Endothelial cell of umbilical vein (primary cell): ENCODE measurements around the gene GLIS2. TPM values are rescaled to one million over a fixed set of nuclear protein-coding genes. Genes with fewer than 3 reads are reported as not detected.

Source experiments
- BruUV-seq: library from RNA; stranded (reverse); fragments of 400-500 nt; replicated peaks from 2 replicates; lab custom pipeline; 2021; lab: Mats Ljungman, UMichigan
- CTCF ChIA-PET: fragments of 300-600, 350-600 bp; sonication (Branson Sonifier 250); formaldehyde crosslinking; loops from one replicate; lab custom pipeline; 2021; ENCODE audit warnings: antibody characterized with exemption, inconsistent platforms; lab: Charles Lee
- POLR2A ChIA-PET: fragments of 300-600, 350-600 bp; sonication (Branson Sonifier 250); formaldehyde crosslinking; loops from one replicate; lab custom pipeline; 2021; ENCODE audit warnings: antibody characterized with exemption, inconsistent platforms; lab: Charles Lee
- DNase-seq: peaks from one replicate; pipeline ENCODE4 v3.0.0-alpha.2; 2011; ENCODE audit warnings: low read depth, low spot score
- FAIRE-seq: peaks from 2 replicates; lab custom pipeline; 2011; peaks lifted over from hg19 to GRCh38; lab: Jason Lieb, UNC
- H2AFZ ChIP-seq: 2 replicates; pipeline ENCODE4 v1.6.0; 2012; ENCODE audit warnings: low read depth, low read length, control low read depth, inconsistent platforms
- H3K27ac ChIP-seq: 2 replicates; pipeline ENCODE4 v1.5.1; 2011; ENCODE audit warnings: low read depth, mild to moderate bottlenecking, control low read depth, low read length, moderate library complexity; ENCODE audit not compliant: insufficient read depth
- H3K27me3 ChIP-seq, 2 experiments: 2 replicates each; pipeline versions ENCODE4 v1.6.0 to v1.6.1; 2011; ENCODE audit warnings: low read length in 2 of 2, mixed read lengths in 1 of 2; ENCODE audit not compliant: control insufficient read depth in 2 of 2, insufficient read depth in 2 of 2
- H3K36me3 ChIP-seq, 2 experiments: 2 replicates in 1 of 2; 3 replicates in 1 of 2; pipeline ENCODE4 v1.5.1; 2011; ENCODE audit warnings: low read length in 2 of 2, mild to moderate bottlenecking in 1 of 2, moderate library complexity in 1 of 2; ENCODE audit not compliant: control insufficient read depth in 2 of 2, insufficient read depth in 2 of 2; ENCODE audit errors: extremely low read depth in 1 of 2
- H3K4me1 ChIP-seq: 3 replicates; pipeline ENCODE4 v1.5.1; 2011; ENCODE audit warnings: mild to moderate bottlenecking, low read length; ENCODE audit not compliant: control insufficient read depth, insufficient read depth; ENCODE audit errors: extremely low read depth
- H3K4me2 ChIP-seq: 2 replicates; pipeline ENCODE4 v1.6.1; 2011; ENCODE audit warnings: low read length, control low read depth, mixed read lengths; ENCODE audit not compliant: insufficient read depth
- H3K4me3 ChIP-seq, 3 experiments: fragments of 200-600 bp in 1 of 3; sonication (generic), shearing (Covaris generic) in 1 of 3; replicated peaks in 1 of 3; 2 replicates each; pipeline ENCODE4 v1.5.1; 2011 to 2016; ENCODE audit warnings: control low read depth in 3 of 3, low read length in 3 of 3, mild to moderate bottlenecking in 2 of 3, inconsistent platforms in 1 of 3, low read depth in 1 of 3, moderate library complexity in 1 of 3; ENCODE audit not compliant: insufficient read depth in 1 of 3
- H3K79me2 ChIP-seq: 2 replicates; pipeline ENCODE4 v1.6.0; 2012; ENCODE audit warnings: low read length, inconsistent platforms; ENCODE audit not compliant: control insufficient read depth, insufficient read depth
- H3K9ac ChIP-seq: replicated peaks from 2 replicates; pipeline ENCODE3; 2011; ENCODE audit warnings: low read length, control low read depth; ENCODE audit not compliant: insufficient read depth; ENCODE audit errors: extremely low read depth
- H3K9me1 ChIP-seq: replicated peaks from 3 replicates; pipeline ENCODE4 v1.6.0; 2011; ENCODE audit warnings: mild to moderate bottlenecking, low read length; ENCODE audit not compliant: control insufficient read depth, insufficient read depth; ENCODE audit errors: extremely low read depth
- H3K9me3 ChIP-seq: replicated peaks from 2 replicates; pipeline ENCODE4 v1.5.1; 2012; ENCODE audit warnings: low read length, inconsistent platforms; ENCODE audit not compliant: control insufficient read depth, insufficient read depth
- H4K20me1 ChIP-seq: replicated peaks from 2 replicates; pipeline ENCODE3; 2011; ENCODE audit warnings: mild to moderate bottlenecking, low read length; ENCODE audit not compliant: control insufficient read depth, insufficient read depth; ENCODE audit errors: extremely low read depth
- CTCF ChIP-seq, 2 donors: IDR thresholded peaks; 1 replicate in 1 of 2; 2 replicates in 1 of 2; pipeline ENCODE4 v1.5.1; 2011; ENCODE audit warnings: low read length in 2 of 2, mild to moderate bottlenecking in 2 of 2, moderate library complexity in 2 of 2, control low read depth in 1 of 2, inconsistent platforms in 1 of 2, low read depth in 1 of 2; ENCODE audit not compliant: insufficient read depth in 1 of 2; ENCODE audit errors: extremely low read depth in 1 of 2
- EZH2 ChIP-seq: IDR thresholded peaks from 2 replicates; pipeline ENCODE4 v1.6.1; 2012; ENCODE audit warnings: borderline replicate concordance, low read depth, mild to moderate bottlenecking, moderate library complexity, low read length, inconsistent platforms; ENCODE audit not compliant: severe bottlenecking
- FOS ChIP-seq: IDR thresholded peaks from 2 replicates; pipeline ENCODE4 v1.6.1; 2011; ENCODE audit warnings: mild to moderate bottlenecking, low read length, moderate library complexity, borderline replicate concordance; ENCODE audit not compliant: insufficient read depth
- GATA2 ChIP-seq: IDR thresholded peaks from 2 replicates; pipeline ENCODE4 v1.7.0; 2011; ENCODE audit warnings: low read depth, mild to moderate bottlenecking, moderate library complexity, mixed read lengths, low read length; ENCODE audit not compliant: insufficient read length, insufficient read depth
- JUN ChIP-seq: IDR thresholded peaks from 2 replicates; pipeline ENCODE4 v1.6.1; 2011; ENCODE audit warnings: borderline replicate concordance, low read depth; ENCODE audit not compliant: insufficient read length, insufficient read depth
- MAX ChIP-seq: IDR thresholded peaks from 2 replicates; pipeline ENCODE4 v1.6.1; 2011; ENCODE audit not compliant: insufficient read depth, insufficient read length
- MYC ChIP-seq: IDR thresholded peaks from one replicate; pipeline ENCODE4 v1.6.1; 2011; ENCODE audit warnings: mild to moderate bottlenecking, low read depth, low read length
- POLR2A ChIP-seq: IDR thresholded peaks from 2 replicates; pipeline ENCODE4 v1.6.1; 2012; ENCODE audit warnings: low read depth, mild to moderate bottlenecking, control low read depth, low read length
- POLR2AphosphoS5 ChIP-seq: IDR thresholded peaks from 2 replicates; pipeline ENCODE4 v1.6.1; 2012; ENCODE audit warnings: low read depth, mild to moderate bottlenecking, control low read depth, low read length, moderate library complexity; ENCODE audit not compliant: insufficient read depth
- dilution Hi-C: fragments of 300-500 bp; cut with MboI; formaldehyde crosslinking; loops from one replicate; pipeline ENCODE4 v1.15.0; 2019; ENCODE audit warnings: low sequenced_read_pairs; ENCODE audit not compliant: extremely low pct_ligation_motif_present
- intact Hi-C: fragments of 100-400 bp; cut with micrococcal nuclease; formaldehyde crosslinking; loops from one replicate; pipeline ENCODE4 v1.10.0; 2022
- polyA plus RNA-seq, 4 experiments: library from polyadenylated mRNA; depleted of rRNA in 3 of 4; stranded (reverse) in 3 of 4; unstranded in 1 of 4; fragments of >200 nt; gene quantifications; 2 replicates each; pipeline versions ENCODE4 v1.2.1 to v1.2.3, GENCODE V29; 2011 to 2012; ENCODE audit warnings: missing spikeins in 1 of 4
- total RNA-seq: library from RNA; stranded (reverse); gene quantifications from 2 replicates; pipeline ENCODE4 v1.2.3, GENCODE V29; 2021

The GLIS2 gene
- total and polyA plus RNA-seq, 2 donors (not counting 3 experiments of a cell fraction or from before 2014, with no cell fraction given), result 4.6 to 10.1 TPM

- Histone ChIP-seq H3K9ac (no peak overlapping the region), H2AFZ (no peak overlapping the region), H3K27ac (no peak overlapping the region), H4K20me1 (no peaks in the 10 kb centered on the region), H3K4me2 (no peak overlapping the region), H3K79me2 (no peaks in the 10 kb centered on the region), H3K9me3 (no peaks in the 10 kb centered on the region), H3K4me1 (peaks cover 6% of the 10 kb centered on the region), H3K9me1 (no peaks in the 10 kb centered on the region), H3K36me3 (no peaks in the 10 kb centered on the region), H3K4me3 (no peak overlapping the region), H3K27me3 (no peaks in the 10 kb centered on the region)
- FAIRE-seq, result no peak
- dilution Hi-C loops (no loop called here), intact Hi-C loops (no loop called here)
- TF ChIP-seq FOS (no peak), POLR2AphosphoS5 (no peak), CTCF (IDR thresholded peaks at IDR 0.05; ENCODE audit: extremely low read depth in 1 of 2, insufficient read depth in 1 of 2, low read depth in 1 of 2, low read length in 2 of 2) (no peak), EZH2 (no peak), JUN (no peak), MAX (no peak), MYC (no peak), POLR2A (no peak), GATA2 (no peak)
- ChIA-PET CTCF (interaction anchor here (3.3 kb wide), 1 partner anchor 27 kb away, joined by 11 read pairs; no protein-coding TSS in a partner anchor), POLR2A (no interaction called here)
- BruUV-seq, result no TSS peak
- no peak for DNase-seq
Measured at GRCh38 chr16:4375717-4376116, 59.9 kb downstream of the GLIS2 start.
